Right lobe of liver (tissue), 4 donors: ENCODE data around the gene BCR.

ENCODE experiments used
- POLR2A ChIP-seq: fragments of 450-650 bp; IDR thresholded peaks from one replicate; pipeline ENCODE4 v1.6.1; 2017; ENCODE audit warnings: antibody characterized with exemption, mild to moderate bottlenecking
- TF ChIP-seq, protein P1 (sequence below), 4 donors: fragments of 200-600 bp in 3 of 4; fragments of 450-650 bp in 1 of 4; IDR thresholded peaks; one replicate each; pipeline versions ENCODE4 v1.5.1 to v1.8.0; 2016 to 2022; ENCODE audit warnings: antibody characterized with exemption in 4 of 4, mild to moderate bottlenecking in 2 of 4
- donor health status: DM: no; HTN: no; CAD: no.
- donor health status: DM: no; HTN: no; CAD: no.
- donor health status: DM: no; HTN: yes; CAD: no.

DNA sequence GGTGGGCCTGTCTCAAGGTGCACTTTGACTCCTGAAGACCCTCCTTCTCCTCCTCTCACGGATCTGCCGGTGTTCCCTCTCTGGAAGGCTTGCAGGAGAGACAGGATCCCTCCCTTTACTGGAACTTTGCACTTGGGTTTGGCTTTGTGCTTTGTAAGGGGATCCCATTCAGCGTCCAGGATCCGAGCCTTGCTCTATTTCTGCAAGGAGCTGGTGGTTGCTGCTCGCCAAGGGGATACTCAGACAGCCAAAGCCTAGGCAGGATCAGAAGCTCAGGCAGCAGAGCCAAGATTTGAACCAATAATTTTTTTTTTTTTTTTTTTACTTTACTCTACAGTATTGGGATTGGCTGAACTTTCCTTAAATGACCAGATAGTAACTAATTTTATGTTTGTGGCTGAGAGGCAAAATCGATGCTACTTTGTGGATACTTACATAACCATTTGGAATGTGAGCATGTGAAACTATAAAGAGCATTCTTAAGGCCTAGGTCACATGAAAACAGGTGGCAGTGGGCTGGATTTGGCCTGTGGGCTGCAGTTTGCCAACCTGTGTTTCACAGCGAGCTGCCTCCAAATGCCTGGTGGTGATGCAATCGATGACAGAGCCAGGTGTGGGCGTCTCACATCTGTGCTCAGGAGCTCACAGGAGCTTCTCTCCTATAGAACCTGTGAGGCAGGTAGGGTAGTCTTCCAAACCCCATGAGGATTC lies 25.2 kb downstream of the BCR start:
- TF ChIP-seq, protein P1, sequence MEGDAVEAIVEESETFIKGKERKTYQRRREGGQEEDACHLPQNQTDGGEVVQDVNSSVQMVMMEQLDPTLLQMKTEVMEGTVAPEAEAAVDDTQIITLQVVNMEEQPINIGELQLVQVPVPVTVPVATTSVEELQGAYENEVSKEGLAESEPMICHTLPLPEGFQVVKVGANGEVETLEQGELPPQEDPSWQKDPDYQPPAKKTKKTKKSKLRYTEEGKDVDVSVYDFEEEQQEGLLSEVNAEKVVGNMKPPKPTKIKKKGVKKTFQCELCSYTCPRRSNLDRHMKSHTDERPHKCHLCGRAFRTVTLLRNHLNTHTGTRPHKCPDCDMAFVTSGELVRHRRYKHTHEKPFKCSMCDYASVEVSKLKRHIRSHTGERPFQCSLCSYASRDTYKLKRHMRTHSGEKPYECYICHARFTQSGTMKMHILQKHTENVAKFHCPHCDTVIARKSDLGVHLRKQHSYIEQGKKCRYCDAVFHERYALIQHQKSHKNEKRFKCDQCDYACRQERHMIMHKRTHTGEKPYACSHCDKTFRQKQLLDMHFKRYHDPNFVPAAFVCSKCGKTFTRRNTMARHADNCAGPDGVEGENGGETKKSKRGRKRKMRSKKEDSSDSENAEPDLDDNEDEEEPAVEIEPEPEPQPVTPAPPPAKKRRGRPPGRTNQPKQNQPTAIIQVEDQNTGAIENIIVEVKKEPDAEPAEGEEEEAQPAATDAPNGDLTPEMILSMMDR (IDR thresholded peaks at IDR 0.05) = no peak
- TF ChIP-seq POLR2A = no peak
